PC-9 (cell line): ENCODE measurements around the gene RNU6-1. TPM values are rescaled to one million over a fixed set of nuclear protein-coding genes. Genes with fewer than 3 reads are reported as not detected.

Source experiments
- BruUV-seq: library from RNA; stranded (reverse); fragments of 400-500 nt; replicated peaks from 2 replicates; lab custom pipeline; 2021; lab: Mats Ljungman, UMichigan
- CTCF ChIA-PET: fragments of 300-600 bp; sonication (Branson Sonifier 250); formaldehyde crosslinking; loops from one replicate; lab custom pipeline; 2022; ENCODE audit warnings: antibody characterized with exemption; lab: Charles Lee
- POLR2A ChIA-PET: fragments of 300-600 bp; sonication (Branson Sonifier 250); formaldehyde crosslinking; loops from one replicate; lab custom pipeline; 2022; ENCODE audit warnings: antibody characterized with exemption; ENCODE audit not compliant: unreplicated experiment; lab: Charles Lee
- DNase-seq, 2 experiments: peaks; one replicate each; pipeline versions ENCODE4 v3.0.0 to v3.0.0-alpha.2; 2015 to 2022; ENCODE audit warnings: mixed read lengths in 1 of 2
- H2AFZ ChIP-seq: fragments of 200-600 bp; sonication (generic); 2 replicates; pipeline ENCODE4 v1.8.1; 2017; ENCODE audit warnings: antibody characterized with exemption
- H3F3A ChIP-seq: fragments of 200-600 bp; sonication (generic); 2 replicates; pipeline ENCODE4 v1.8.1; 2017; ENCODE audit warnings: antibody characterized with exemption, mild to moderate bottlenecking, low read depth; ENCODE audit not compliant: insufficient read depth
- H3K27ac ChIP-seq: fragments of 200-600 bp; sonication (generic); 2 replicates; pipeline ENCODE4 v1.6.1; 2016; ENCODE audit warnings: mixed run types
- H3K27me3 ChIP-seq: fragments of 200-600 bp; sonication (generic); 2 replicates; pipeline ENCODE4 v1.6.1; 2016; ENCODE audit warnings: low read depth, mixed run types; ENCODE audit not compliant: insufficient read depth
- H3K36me3 ChIP-seq: fragments of 200-600 bp; sonication (generic); 2 replicates; pipeline ENCODE4 v1.6.1; 2016; ENCODE audit warnings: low read depth, mixed run types
- H3K4me1 ChIP-seq: fragments of 200-600 bp; sonication (generic); replicated peaks from 2 replicates; pipeline ENCODE4 v1.6.1; 2016; ENCODE audit warnings: mixed run types; ENCODE audit not compliant: insufficient read depth
- H3K4me2 ChIP-seq: fragments of 200-600 bp; sonication (generic); 2 replicates; pipeline ENCODE4 v1.6.1; 2017; ENCODE audit warnings: mixed run types
- H3K4me3 ChIP-seq: fragments of 200-600 bp; sonication (generic); 2 replicates; pipeline ENCODE4 v1.6.1; 2016; ENCODE audit warnings: mixed run types
- H3K79me2 ChIP-seq: fragments of 200-600 bp; sonication (generic); 2 replicates; pipeline ENCODE4 v1.6.1; 2017; ENCODE audit warnings: low read depth, mixed run types
- H3K9me2 ChIP-seq: fragments of 200-600 bp; sonication (generic); 2 replicates; pipeline ENCODE4 v1.8.1; 2017; ENCODE audit warnings: mild to moderate bottlenecking; ENCODE audit not compliant: insufficient read depth
- H3K9me3 ChIP-seq: fragments of 200-600 bp; sonication (generic); 2 replicates; pipeline ENCODE4 v1.8.1; 2016; ENCODE audit warnings: low read depth; ENCODE audit not compliant: insufficient read depth
- H4K20me1 ChIP-seq: fragments of 200-600 bp; sonication (generic); 2 replicates; pipeline ENCODE4 v1.8.1; 2017; ENCODE audit not compliant: insufficient read depth
- EZH2 ChIP-seq: fragments of 200-600 bp; sonication (generic); IDR thresholded peaks from 2 replicates; pipeline ENCODE4 v1.8.0; 2017; ENCODE audit warnings: antibody characterized with exemption, low read depth
- intact Hi-C: fragments of 100-400 bp; cut with micrococcal nuclease; formaldehyde crosslinking; loops from one replicate; pipeline ENCODE4 v1.10.0; 2022; ENCODE audit not compliant: unreplicated experiment
- total RNA-seq: library from RNA; stranded (reverse); gene quantifications from 2 replicates; pipeline ENCODE4 v1.2.3, GENCODE V29; 2021
- TF ChIP-seq, protein P1 (sequence below): fragments of 200-600 bp; sonication (generic); conservative IDR thresholded peaks from 2 replicates; pipeline ENCODE4 v1.6.1; 2017; ENCODE audit warnings: mixed run types, antibody characterized with exemption, mild to moderate bottlenecking, moderate library complexity

RNU6-1 gene
- total RNA-seq, 1 experiment from 2014 or later = not detected

DNA sequence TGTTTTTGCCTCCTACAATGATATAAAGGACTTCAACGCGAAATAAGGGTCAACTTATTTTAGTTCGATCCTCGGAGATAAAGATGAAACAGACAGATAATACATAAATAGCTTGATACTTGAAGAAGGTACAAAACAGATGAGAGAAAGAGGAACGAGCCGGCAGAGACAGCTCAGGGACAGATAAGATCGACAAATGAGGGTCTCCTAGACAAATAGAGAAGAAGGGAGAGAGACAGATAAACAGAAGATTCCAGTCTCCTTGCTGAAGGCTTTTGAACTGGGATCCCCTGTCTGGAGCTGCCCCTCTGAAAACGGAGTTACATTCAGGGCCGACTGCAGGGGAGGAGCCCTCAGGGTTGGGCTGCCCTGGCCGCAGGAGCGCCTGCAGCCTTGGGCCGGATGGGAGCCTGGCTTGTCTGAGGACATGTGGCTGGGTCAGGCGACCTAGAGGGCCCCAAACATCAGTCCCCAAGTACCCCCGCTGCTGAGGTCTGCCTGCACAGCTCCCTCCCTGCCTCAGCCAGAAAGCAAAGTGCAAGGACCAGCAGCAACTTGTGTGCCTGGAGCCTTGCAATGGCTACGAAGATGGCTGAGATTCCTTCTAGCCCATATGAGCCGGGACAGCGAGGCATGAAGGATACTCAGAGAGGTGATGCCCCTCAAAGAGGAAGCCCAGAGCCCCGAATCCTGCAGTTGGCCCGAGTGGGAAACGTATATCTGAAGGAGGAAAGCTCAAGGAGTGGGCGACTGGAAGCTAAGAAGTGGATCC lies 15.5 kb downstream of the RNU6-1 start:
- TF ChIP-seq EZH2 = no peak
- TF ChIP-seq, protein P1, sequence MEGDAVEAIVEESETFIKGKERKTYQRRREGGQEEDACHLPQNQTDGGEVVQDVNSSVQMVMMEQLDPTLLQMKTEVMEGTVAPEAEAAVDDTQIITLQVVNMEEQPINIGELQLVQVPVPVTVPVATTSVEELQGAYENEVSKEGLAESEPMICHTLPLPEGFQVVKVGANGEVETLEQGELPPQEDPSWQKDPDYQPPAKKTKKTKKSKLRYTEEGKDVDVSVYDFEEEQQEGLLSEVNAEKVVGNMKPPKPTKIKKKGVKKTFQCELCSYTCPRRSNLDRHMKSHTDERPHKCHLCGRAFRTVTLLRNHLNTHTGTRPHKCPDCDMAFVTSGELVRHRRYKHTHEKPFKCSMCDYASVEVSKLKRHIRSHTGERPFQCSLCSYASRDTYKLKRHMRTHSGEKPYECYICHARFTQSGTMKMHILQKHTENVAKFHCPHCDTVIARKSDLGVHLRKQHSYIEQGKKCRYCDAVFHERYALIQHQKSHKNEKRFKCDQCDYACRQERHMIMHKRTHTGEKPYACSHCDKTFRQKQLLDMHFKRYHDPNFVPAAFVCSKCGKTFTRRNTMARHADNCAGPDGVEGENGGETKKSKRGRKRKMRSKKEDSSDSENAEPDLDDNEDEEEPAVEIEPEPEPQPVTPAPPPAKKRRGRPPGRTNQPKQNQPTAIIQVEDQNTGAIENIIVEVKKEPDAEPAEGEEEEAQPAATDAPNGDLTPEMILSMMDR = no peak
- Histone ChIP-seq H3K36me3 (no peaks in the 10 kb centered on the region), H4K20me1 (no peaks in the 10 kb centered on the region), H2AFZ (no peak overlapping the region), H3K4me2 (no peak overlapping the region), H3K27ac (no peak overlapping the region), H3K9me2 (no peaks in the 10 kb centered on the region), H3K79me2 (no peaks in the 10 kb centered on the region), H3K4me3 (no peak overlapping the region), H3K9me3 (no peaks in the 10 kb centered on the region), H3K27me3 (no peaks in the 10 kb centered on the region), H3K4me1 (no peaks in the 10 kb centered on the region), H3F3A (no peaks in the 10 kb centered on the region)
- intact Hi-C loops = no loop called here
- BruUV-seq = no TSS peak
- no peak for DNase-seq
- ChIA-PET POLR2A (no interaction called here), CTCF (no interaction called here)

DNA sequence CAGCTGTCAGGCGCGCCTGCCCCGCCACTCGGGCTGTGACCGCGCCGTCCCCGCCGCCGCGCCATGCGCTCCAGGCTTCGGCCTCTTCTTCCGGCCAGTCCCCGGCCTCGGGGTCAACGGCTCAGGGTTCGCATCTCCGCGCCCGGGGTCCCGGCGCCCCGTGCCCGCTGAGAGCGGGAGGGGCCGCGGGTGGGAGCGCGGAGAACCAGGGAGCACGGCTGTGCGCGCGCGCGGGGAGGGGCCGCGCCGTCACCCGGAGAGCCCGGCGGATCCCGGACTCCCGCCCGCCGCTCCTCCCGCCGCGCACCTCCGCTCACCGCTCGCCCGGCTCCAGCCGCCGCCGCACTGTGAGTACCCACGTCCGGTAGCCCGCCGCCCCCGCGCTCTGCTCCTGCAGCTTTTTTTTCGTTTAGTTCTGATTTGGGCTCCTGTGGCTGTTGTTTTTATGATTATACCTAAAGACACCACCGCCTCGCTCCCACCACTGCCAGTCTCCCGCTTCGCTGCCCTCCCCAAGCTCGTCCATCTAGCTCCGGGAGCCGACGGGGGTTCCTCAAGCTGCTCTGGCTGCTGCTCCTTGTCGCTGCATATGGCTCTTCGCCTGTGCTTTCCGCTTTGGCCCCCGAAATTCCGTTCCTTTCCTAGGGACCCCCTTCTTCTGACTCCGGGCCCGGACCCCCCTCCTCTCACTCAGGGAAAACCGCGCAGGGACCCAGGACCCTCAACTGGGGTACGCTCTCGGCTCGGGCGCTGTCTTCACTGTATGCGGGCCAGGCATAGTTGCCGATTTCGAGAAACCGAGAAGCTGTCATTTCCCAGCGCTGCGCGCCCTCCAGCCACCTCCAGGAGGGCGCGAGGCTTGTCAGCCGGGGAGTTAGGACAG lies 16.3 kb downstream of the RNU6-1 start:
- Histone ChIP-seq H4K20me1 (no peaks in the 10 kb centered on the region), H3K9me3 (no peaks in the 10 kb centered on the region), H3K4me1 (no peaks in the 10 kb centered on the region), H2AFZ (no peak overlapping the region), H3F3A (no peaks in the 10 kb centered on the region), H3K4me3 (no peak overlapping the region), H3K9me2 (no peaks in the 10 kb centered on the region), H3K36me3 (no peaks in the 10 kb centered on the region), H3K79me2 (no peaks in the 10 kb centered on the region), H3K4me2 (no peak overlapping the region), H3K27ac (no peak overlapping the region), H3K27me3 (no peaks in the 10 kb centered on the region)
- intact Hi-C loops = no loop called here
- no peak for TF ChIP-seq EZH2
- TF ChIP-seq, protein P1 = no peak
- no TSS peak for BruUV-seq
- no peak for DNase-seq
- CTCF ChIA-PET = no interaction called here
- POLR2A ChIA-PET = no interaction called here

DNA sequence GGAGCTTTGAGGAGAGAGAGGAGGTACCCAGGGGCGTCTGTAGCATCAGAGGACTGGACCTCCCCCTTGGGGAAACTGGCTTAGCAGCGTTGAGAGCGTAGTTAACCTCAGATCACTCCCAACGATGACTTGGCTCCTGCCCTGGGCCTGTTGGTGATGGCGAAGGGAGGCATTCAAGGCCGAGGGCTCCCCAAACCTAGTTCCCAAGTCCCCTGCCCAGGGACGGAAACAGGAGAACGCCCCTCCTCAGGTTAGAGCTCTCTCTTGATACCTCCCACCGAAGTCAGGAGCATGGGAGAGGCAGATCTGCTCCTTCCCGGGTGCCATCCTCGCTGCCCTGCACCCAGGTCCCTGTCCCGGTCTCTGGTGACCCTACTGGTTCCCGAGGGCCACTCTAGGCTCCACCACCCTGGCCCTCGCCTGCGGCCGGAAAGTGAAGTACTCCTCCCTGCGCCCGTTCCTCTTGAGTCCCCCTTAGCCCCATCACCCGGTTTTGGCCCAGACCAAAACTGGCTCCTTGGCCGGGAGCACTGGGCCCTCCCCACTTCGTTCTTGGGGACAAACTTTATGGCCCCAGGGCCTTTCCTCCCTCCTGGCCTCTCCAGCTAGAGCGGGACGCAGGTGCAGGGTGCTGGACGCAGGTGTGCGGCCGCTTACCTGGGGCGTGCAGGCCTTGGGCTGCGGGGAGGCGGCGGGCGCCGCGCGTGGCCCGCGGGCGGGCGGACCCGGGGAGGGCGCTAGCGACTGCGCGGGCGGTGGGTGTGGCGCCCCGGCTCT lies 17.1 kb downstream of the RNU6-1 start:
- no peaks in the 10 kb centered on the region for H3K79me2 ChIP-seq
- no peaks in the 10 kb centered on the region for H3K4me1 ChIP-seq
- no peak for DNase-seq
- BruUV-seq = no TSS peak
- no peaks in the 10 kb centered on the region for H4K20me1 ChIP-seq
- intact Hi-C loops = no loop called here
- H3K27ac ChIP-seq = no peak overlapping the region
- H3K9me2 ChIP-seq = no peaks in the 10 kb centered on the region
- H3K9me3 ChIP-seq = no peaks in the 10 kb centered on the region
- no peaks in the 10 kb centered on the region for H3K36me3 ChIP-seq
- TF ChIP-seq, protein P1 = no peak
- no peak for TF ChIP-seq EZH2
- CTCF ChIA-PET = no interaction called here
- no peaks in the 10 kb centered on the region for H3K27me3 ChIP-seq
- H3K4me3 ChIP-seq = no peak overlapping the region
- no peak overlapping the region for H2AFZ ChIP-seq
- no peaks in the 10 kb centered on the region for H3F3A ChIP-seq
- POLR2A ChIA-PET = no interaction called here
- no peak overlapping the region for H3K4me2 ChIP-seq
